WTC11 (cell line): ENCODE measurements around the gene GMPR. TPM values are rescaled to one million over a fixed set of nuclear protein-coding genes. Genes with fewer than 3 reads are reported as not detected.
A peak's percentile ranks its signal among the peaks of the same experiment; 100 is the strongest.

Experiments used
- ATAC-seq: fragments of 200-7000 bp; cut with Tn5 transposase; 2 replicates; pipeline ENCODE4 v1.10.0; 2021; ENCODE audit warnings: mild to moderate bottlenecking, moderate library complexity
- CTCF ChIA-PET: fragments of 300-600 bp; sonication (Branson Sonifier 250); formaldehyde crosslinking; loops from one replicate; lab custom pipeline; 2021; ENCODE audit warnings: antibody characterized with exemption; lab: Charles Lee
- POLR2A ChIA-PET: fragments of 350-600 bp; sonication (Branson Sonifier 250); formaldehyde crosslinking; loops from one replicate; lab custom pipeline; 2021; ENCODE audit warnings: antibody characterized with exemption; lab: Charles Lee
- DNase-seq: peaks from one replicate; pipeline ENCODE4 v3.0.0; 2021; ENCODE audit warnings: low spot score
- H3K27ac Mint-ChIP-seq: 2 replicates; pipeline ENCODE4 v1.8.0; 2021; ENCODE audit warnings: mixed read lengths
- H3K27me3 Mint-ChIP-seq: 2 replicates; pipeline ENCODE4 v1.8.0; 2021; ENCODE audit warnings: low read depth, mild to moderate bottlenecking, moderate library complexity, mixed read lengths
- H3K36me3 Mint-ChIP-seq: 2 replicates; pipeline ENCODE4 v1.8.0; 2021; ENCODE audit warnings: mixed read lengths
- H3K4me1 Mint-ChIP-seq: 2 replicates; pipeline ENCODE4 v1.8.0; 2022; ENCODE audit warnings: mixed read lengths
- H3K4me3 Mint-ChIP-seq: 2 replicates; pipeline ENCODE4 v1.8.0; 2021; ENCODE audit warnings: mild to moderate bottlenecking, moderate library complexity, mixed read lengths
- H3K9me3 Mint-ChIP-seq: 2 replicates; pipeline ENCODE4 v1.8.0; 2021; ENCODE audit warnings: mixed read lengths
- GRHL2 ChIP-seq: fragments of 250-450 bp; sonication (Bioruptor Pico); IDR thresholded peaks from 2 replicates; pipeline ENCODE4 v1.8.0; 2022; ENCODE audit warnings: mild to moderate bottlenecking, moderate library complexity; ENCODE audit not compliant: insufficient replicate concordance, severe bottlenecking
- GTF2I ChIP-seq: fragments of 250-450 bp; sonication (Bioruptor Pico); conservative IDR thresholded peaks from 2 replicates; pipeline ENCODE4 v1.4.0; 2021; ENCODE audit warnings: mild to moderate bottlenecking
- JUN ChIP-seq: sonication (generic); formaldehyde crosslinking; IDR thresholded peaks from 2 replicates; pipeline ENCODE4 v1.8.0; 2023; ENCODE audit warnings: mild to moderate bottlenecking, missing genetic modification reagents
- NFATC4 ChIP-seq: fragments of 250-450 bp; sonication (Bioruptor Pico); IDR thresholded peaks from 2 replicates; pipeline ENCODE4 v1.9.0; 2021; ENCODE audit warnings: mild to moderate bottlenecking
- SMAD3 ChIP-seq: sonication (generic); formaldehyde crosslinking; IDR thresholded peaks from 2 replicates; pipeline ENCODE4 v1.8.0; 2022; ENCODE audit warnings: missing genetic modification reagents, mild to moderate bottlenecking, borderline replicate concordance
- SOX15 ChIP-seq: fragments of 250-450 bp; sonication (Bioruptor Pico); IDR thresholded peaks from 2 replicates; pipeline ENCODE4 v1.9.0; 2021; ENCODE audit warnings: mild to moderate bottlenecking
- ZNF121 ChIP-seq: sonication (generic); formaldehyde crosslinking; IDR thresholded peaks from 2 replicates; pipeline ENCODE4 v1.8.0; 2023; ENCODE audit warnings: missing genetic modification reagents
- ZNF317 ChIP-seq: sonication (generic); formaldehyde crosslinking; IDR thresholded peaks from 2 replicates; pipeline ENCODE4 v1.8.1; 2023; ENCODE audit warnings: low read depth, mild to moderate bottlenecking, moderate library complexity, missing genetic modification reagents, borderline replicate concordance
- ZNF416 ChIP-seq: fragments of 250-450 bp; sonication (Bioruptor Pico); IDR thresholded peaks from 2 replicates; pipeline ENCODE4 v1.9.0; 2021; ENCODE audit warnings: mild to moderate bottlenecking, inconsistent platforms
- total RNA-seq: library from RNA; stranded (reverse); gene quantifications from 3 replicates; pipeline ENCODE4 v1.2.3, GENCODE V29; 2021
- TF ChIP-seq, protein P1 (sequence below): sonication (generic); formaldehyde crosslinking; conservative IDR thresholded peaks from 2 replicates; pipeline ENCODE4 v1.8.1; 2022; ENCODE audit warnings: mild to moderate bottlenecking, missing genetic modification reagents
- TF ChIP-seq, protein P2 (sequence below): sonication (generic); formaldehyde crosslinking; IDR thresholded peaks from 2 replicates; pipeline ENCODE4 v1.8.1; 2023; ENCODE audit warnings: mild to moderate bottlenecking, missing genetic modification reagents
- TF ChIP-seq, protein P3 (sequence below): sonication (generic); formaldehyde crosslinking; IDR thresholded peaks from 2 replicates; pipeline ENCODE4 v1.8.0; 2022; ENCODE audit warnings: mild to moderate bottlenecking, missing genetic modification reagents
- TF ChIP-seq, protein P4 (sequence below): fragments of 200-600 bp; IDR thresholded peaks from 2 replicates; pipeline ENCODE4 v1.8.0; 2022; ENCODE audit warnings: antibody characterized with exemption
- TF ChIP-seq, protein P5 (sequence below): sonication (generic); formaldehyde crosslinking; conservative IDR thresholded peaks from 2 replicates; pipeline ENCODE4 v1.8.1; 2023; ENCODE audit warnings: mild to moderate bottlenecking, low read depth, missing genetic modification reagents, moderate library complexity

GMPR gene
- total RNA-seq, 1 experiment from 2014 or later = 2.4 TPM

DNA sequence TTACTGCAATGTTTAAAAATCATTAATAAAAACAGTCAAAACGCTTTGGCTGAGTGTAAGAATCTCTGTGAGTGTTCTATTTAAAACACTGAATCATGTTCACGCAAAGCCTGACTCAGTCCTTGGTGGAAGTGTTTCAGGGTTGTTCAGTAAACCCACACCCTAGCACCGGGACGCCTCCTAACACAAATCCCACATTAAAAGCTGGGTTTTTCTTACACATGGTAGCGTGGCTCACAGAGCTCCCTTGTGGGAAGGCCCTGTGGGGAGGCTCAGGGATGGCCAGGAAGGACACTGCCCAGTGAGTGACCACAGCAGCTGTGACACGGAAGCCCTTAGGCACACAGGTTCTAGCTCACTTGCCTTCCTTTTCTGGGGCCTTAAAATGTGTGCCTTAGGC, 80.2 kb downstream of the GMPR start:
- DNase-seq (no peak), ATAC-seq (no peak)
- Mint-ChIP-seq H3K27me3 (no peaks in the 10 kb centered on the region), H3K9me3 (no peaks in the 10 kb centered on the region), H3K4me1 (peaks cover 32% of the 10 kb centered on the region)
- TF ChIP-seq NFATC4 (CRISPR knock-in tag) (no peak), GTF2I (CRISPR knock-in tag) (no peak), GRHL2 (CRISPR knock-in tag) (no peak)
- TF ChIP-seq, protein P1, sequence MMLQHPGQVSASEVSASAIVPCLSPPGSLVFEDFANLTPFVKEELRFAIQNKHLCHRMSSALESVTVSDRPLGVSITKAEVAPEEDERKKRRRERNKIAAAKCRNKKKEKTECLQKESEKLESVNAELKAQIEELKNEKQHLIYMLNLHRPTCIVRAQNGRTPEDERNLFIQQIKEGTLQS (CRISPR knock-in tag) = no peak
- TF ChIP-seq, all 79 proteins: peak for 0
- Mint-ChIP-seq H3K36me3 (no peaks in the 10 kb centered on the region), H3K27ac (no peak overlapping the region), H3K4me3 (no peak overlapping the region)
- ChIA-PET POLR2A (no interaction called here), CTCF (interaction anchor here (0.5 to 2.3 kb wide), 5 partner anchors 13 to 97 kb away, joined by 3 to 12 read pairs (median 6); no protein-coding TSS in a partner anchor)

DNA sequence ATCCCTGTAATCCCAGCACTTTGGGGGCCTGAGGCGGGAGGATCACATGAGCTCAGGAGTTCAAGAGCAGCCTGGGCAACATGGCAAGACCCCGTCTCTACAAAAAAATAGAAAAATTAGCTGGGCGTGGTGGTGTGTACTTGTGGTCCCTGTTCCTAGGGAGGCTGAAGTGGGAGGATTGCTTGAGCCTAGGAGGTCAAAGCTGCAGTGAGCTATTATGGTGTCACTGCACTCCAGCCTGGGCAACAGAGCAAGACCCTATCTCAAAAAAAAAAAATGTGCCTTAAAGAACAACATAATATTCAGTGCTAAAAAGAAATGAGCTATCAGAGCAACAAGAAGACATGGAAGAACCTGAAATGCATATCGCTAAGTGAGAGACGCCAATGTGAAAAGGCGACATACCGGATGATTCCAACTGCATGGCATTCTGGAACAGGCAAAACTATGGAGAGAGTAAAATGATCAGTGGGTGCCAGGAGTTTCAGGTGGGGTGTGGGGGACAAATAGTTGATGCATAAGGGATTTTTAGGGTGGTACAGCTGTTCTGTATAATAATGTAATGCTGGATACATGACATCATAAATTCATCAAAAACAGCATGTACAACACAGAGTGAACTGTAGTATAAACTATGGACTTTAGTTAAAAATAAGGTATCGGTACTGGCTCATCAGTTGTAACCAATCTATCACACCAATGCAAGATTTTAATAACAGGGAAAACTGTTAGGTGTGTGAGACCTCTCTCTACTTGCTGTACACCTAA, 80.8 kb downstream of the GMPR start:
- ATAC-seq (no peak), DNase-seq (no peak)
- no peaks in the 10 kb centered on the region for H3K36me3 Mint-ChIP-seq
- CTCF ChIA-PET = interaction anchor here (0.5 to 1.5 kb wide), 4 partner anchors 13 to 96 kb away, joined by 3 to 12 read pairs (median 4); no protein-coding TSS in a partner anchor
- H3K9me3 Mint-ChIP-seq = no peaks in the 10 kb centered on the region
- POLR2A ChIA-PET = no interaction called here
- H3K4me1 Mint-ChIP-seq = peaks cover 37% of the 10 kb centered on the region
- no peaks in the 10 kb centered on the region for H3K27me3 Mint-ChIP-seq
- TF ChIP-seq, protein P2, sequence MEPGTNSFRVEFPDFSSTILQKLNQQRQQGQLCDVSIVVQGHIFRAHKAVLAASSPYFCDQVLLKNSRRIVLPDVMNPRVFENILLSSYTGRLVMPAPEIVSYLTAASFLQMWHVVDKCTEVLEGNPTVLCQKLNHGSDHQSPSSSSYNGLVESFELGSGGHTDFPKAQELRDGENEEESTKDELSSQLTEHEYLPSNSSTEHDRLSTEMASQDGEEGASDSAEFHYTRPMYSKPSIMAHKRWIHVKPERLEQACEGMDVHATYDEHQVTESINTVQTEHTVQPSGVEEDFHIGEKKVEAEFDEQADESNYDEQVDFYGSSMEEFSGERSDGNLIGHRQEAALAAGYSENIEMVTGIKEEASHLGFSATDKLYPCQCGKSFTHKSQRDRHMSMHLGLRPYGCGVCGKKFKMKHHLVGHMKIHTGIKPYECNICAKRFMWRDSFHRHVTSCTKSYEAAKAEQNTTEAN (CRISPR knock-in tag) = no peak
- no peak for TF ChIP-seq SOX15 (CRISPR knock-in tag)
- H3K4me3 Mint-ChIP-seq = no peak overlapping the region
- no peak overlapping the region for H3K27ac Mint-ChIP-seq

DNA sequence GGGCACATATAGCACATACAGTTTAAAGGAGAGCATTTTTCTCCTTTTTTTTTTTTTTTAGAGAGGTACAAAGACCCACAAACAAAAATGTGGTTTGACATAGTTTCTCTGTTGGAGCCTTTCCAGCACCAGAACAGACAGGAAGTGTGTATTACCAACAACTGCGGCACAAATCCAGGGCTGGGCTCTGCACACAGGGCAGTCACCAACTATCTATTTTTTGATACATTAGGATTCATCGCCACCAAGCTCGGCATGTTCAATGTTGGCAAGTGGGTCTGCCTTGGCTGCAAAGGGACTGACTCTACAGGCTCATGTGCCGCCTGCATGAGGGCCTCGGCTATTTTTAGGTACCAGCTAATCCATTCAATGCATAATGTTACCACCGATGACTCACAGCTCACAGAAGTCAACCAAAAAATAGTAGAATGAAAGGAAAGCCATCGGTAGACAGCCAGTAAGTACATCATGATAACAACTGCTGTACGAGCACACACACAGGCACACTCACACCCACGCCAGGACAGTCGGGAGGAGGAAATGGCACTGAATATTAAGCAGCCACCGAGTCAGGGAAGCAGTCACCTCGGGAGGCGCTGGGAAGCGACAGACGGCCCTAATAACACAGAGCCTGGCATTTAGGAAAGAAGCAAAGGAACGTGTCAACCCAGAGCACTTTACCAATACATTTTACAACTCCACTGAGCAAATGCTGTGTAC, 81.6 kb downstream of the GMPR start:
- TF ChIP-seq, protein P3, sequence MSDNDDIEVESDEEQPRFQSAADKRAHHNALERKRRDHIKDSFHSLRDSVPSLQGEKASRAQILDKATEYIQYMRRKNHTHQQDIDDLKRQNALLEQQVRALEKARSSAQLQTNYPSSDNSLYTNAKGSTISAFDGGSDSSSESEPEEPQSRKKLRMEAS = no peak
- no peak for TF ChIP-seq ZNF121
- TF ChIP-seq, protein P4, sequence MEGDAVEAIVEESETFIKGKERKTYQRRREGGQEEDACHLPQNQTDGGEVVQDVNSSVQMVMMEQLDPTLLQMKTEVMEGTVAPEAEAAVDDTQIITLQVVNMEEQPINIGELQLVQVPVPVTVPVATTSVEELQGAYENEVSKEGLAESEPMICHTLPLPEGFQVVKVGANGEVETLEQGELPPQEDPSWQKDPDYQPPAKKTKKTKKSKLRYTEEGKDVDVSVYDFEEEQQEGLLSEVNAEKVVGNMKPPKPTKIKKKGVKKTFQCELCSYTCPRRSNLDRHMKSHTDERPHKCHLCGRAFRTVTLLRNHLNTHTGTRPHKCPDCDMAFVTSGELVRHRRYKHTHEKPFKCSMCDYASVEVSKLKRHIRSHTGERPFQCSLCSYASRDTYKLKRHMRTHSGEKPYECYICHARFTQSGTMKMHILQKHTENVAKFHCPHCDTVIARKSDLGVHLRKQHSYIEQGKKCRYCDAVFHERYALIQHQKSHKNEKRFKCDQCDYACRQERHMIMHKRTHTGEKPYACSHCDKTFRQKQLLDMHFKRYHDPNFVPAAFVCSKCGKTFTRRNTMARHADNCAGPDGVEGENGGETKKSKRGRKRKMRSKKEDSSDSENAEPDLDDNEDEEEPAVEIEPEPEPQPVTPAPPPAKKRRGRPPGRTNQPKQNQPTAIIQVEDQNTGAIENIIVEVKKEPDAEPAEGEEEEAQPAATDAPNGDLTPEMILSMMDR = no peak
- no peak for TF ChIP-seq SMAD3 (CRISPR knock-in tag)
- TF ChIP-seq ZNF416 = no peak
- TF ChIP-seq, all 79 proteins: peak for 0
- no peak for DNase-seq
- Mint-ChIP-seq H3K4me1 (peaks cover 44% of the 10 kb centered on the region), H3K9me3 (no peaks in the 10 kb centered on the region), H3K4me3 (no peak overlapping the region), H3K36me3 (no peaks in the 10 kb centered on the region), H3K27ac (no peak overlapping the region), H3K27me3 (no peaks in the 10 kb centered on the region)
- ATAC-seq = peak; percentile 9; the same call in 1 of the 2 replicates
- ChIA-PET CTCF (interaction anchor here (0.6 to 2.1 kb wide), 3 partner anchors 12 to 419 kb away, joined by 3 to 7 read pairs (median 5); no protein-coding TSS in a partner anchor), POLR2A (no interaction called here)

DNA sequence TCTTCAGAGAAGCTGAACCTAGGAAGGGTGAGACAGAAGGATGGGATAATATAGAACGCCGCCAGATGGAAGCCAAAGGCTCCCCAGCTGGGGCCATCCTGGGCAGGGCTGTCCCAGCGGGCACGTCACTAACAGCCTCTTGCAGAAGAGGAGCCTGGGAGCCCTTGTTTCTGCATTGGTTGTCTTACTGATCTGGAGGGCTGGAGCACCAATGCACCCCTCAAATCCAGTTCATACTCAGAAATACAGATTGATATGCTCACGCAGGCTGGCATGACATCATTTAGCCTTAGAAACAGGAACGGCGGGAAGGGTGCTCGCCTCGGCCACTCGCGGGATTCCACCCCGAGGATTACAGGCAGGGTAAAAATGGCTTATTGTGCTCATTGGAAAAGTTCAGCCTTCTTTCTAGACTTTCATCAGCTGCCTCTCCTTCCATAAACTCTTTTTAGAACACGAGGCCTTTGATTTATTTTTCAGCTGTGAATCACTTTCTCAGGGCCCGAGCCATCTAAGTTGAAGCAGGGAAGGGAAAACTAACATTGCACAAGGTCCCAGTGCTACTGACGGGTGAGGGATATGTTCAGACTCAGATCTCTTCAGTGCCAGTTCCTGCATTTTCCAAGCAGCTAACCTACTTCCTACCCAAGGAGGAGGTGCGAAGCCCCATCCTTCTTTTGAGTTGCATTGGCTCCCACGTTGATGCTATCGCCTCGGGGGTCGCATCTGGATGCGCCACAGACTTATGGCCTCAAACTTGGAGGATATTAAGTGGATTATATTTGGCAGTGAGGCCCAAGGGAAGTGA, 82.3 kb downstream of the GMPR start:
- ChIA-PET POLR2A (no interaction called here), CTCF (interaction anchor here (0.6 to 2.1 kb wide), 3 partner anchors 12 to 418 kb away, joined by 3 to 7 read pairs (median 5); no protein-coding TSS in a partner anchor)
- no peak; the same call in 1 of the 2 replicates for ATAC-seq
- H3K36me3 Mint-ChIP-seq = peaks cover under 1% of the 10 kb centered on the region; the same call in 1 of the 2 replicates
- no peak overlapping the region for H3K4me3 Mint-ChIP-seq
- no peaks in the 10 kb centered on the region for H3K27me3 Mint-ChIP-seq
- H3K27ac Mint-ChIP-seq = no peak overlapping the region
- peaks cover 3% of the 10 kb centered on the region for H3K9me3 Mint-ChIP-seq
- peaks cover 50% of the 10 kb centered on the region for H3K4me1 Mint-ChIP-seq
- no peak for DNase-seq
- TF ChIP-seq JUN (no peak), ZNF317 (no peak)
- TF ChIP-seq, protein P5, sequence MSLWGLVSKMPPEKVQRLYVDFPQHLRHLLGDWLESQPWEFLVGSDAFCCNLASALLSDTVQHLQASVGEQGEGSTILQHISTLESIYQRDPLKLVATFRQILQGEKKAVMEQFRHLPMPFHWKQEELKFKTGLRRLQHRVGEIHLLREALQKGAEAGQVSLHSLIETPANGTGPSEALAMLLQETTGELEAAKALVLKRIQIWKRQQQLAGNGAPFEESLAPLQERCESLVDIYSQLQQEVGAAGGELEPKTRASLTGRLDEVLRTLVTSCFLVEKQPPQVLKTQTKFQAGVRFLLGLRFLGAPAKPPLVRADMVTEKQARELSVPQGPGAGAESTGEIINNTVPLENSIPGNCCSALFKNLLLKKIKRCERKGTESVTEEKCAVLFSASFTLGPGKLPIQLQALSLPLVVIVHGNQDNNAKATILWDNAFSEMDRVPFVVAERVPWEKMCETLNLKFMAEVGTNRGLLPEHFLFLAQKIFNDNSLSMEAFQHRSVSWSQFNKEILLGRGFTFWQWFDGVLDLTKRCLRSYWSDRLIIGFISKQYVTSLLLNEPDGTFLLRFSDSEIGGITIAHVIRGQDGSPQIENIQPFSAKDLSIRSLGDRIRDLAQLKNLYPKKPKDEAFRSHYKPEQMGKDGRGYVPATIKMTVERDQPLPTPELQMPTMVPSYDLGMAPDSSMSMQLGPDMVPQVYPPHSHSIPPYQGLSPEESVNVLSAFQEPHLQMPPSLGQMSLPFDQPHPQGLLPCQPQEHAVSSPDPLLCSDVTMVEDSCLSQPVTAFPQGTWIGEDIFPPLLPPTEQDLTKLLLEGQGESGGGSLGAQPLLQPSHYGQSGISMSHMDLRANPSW (CRISPR knock-in tag) = no peak
